Heart left ventricle (tissue), 16 donors: ENCODE measurements around the gene COMMD7. TPM values are rescaled to one million over a fixed set of nuclear protein-coding genes. Genes with fewer than 3 reads are reported as not detected.

Experiments
- ATAC-seq, 4 donors: fragments of 200-7000 bp; cut with Tn5 transposase; one replicate each; pipeline ENCODE4 v1.9.1; 2020 to 2022; ENCODE audit warnings: moderate library complexity in 4 of 4, mild to moderate bottlenecking in 3 of 4, moderate number of reproducible peaks in 1 of 4
- DNase-seq, 5 donors: peaks; one replicate each; pipeline ENCODE4 v3.0.0-alpha.2; 2020
- H3K27ac ChIP-seq, 12 donors: fragments of 200-600 bp; sonication (generic) in 4 of 12; one replicate each; pipeline versions ENCODE4 v1.5.0 to v1.8.0; 2016 to 2022; ENCODE audit warnings: mild to moderate bottlenecking in 2 of 12
- H3K27me3 ChIP-seq, 9 donors: fragments of 200-600 bp; sonication (generic) in 2 of 9; one replicate each; pipeline versions ENCODE4 v1.5.1 to v1.8.0; 2016 to 2022; ENCODE audit warnings: mild to moderate bottlenecking in 3 of 9
- H3K36me3 ChIP-seq, 9 donors: fragments of 200-600 bp; sonication (generic) in 2 of 9; one replicate each; pipeline versions ENCODE4 v1.5.0 to v1.8.0; 2018 to 2022; ENCODE audit warnings: mild to moderate bottlenecking in 2 of 9
- H3K4me1 ChIP-seq, 12 donors: fragments of 200-600 bp; sonication (generic) in 4 of 12; one replicate each; pipeline versions ENCODE4 v1.5.0 to v1.8.0; 2016 to 2022; ENCODE audit warnings: mild to moderate bottlenecking in 3 of 12
- H3K4me3 ChIP-seq, 12 donors: fragments of 200-600 bp; sonication (generic) in 4 of 12; one replicate each; pipeline versions ENCODE4 v1.5.0 to v1.8.0; 2017 to 2022; ENCODE audit warnings: mild to moderate bottlenecking in 9 of 12, moderate library complexity in 4 of 12
- H3K9me3 ChIP-seq, 12 donors: fragments of 200-600 bp; sonication (generic) in 4 of 12; one replicate each; pipeline versions ENCODE4 v1.5.0 to v1.8.0; 2016 to 2022; ENCODE audit warnings: mild to moderate bottlenecking in 1 of 12
- CTCF ChIP-seq, 12 donors: fragments of 200-600 bp; sonication (generic) in 4 of 12; IDR thresholded peaks; one replicate each; pipeline versions ENCODE4 v1.5.0 to v1.8.0; 2018 to 2022; ENCODE audit warnings: antibody characterized with exemption in 12 of 12, mild to moderate bottlenecking in 5 of 12
- POLR2A ChIP-seq, 2 donors: fragments of 450-650 bp; IDR thresholded peaks; one replicate each; pipeline ENCODE4 v1.6.1; 2017; ENCODE audit warnings: antibody characterized with exemption in 2 of 2, mild to moderate bottlenecking in 2 of 2, moderate library complexity in 2 of 2
- WGBS, 4 donors: extraction: QIAGEN DNeasy Blood & Tissue Kit in 2 of 4; methylation state at CpG; one replicate each; pipeline versions ENCODE4 v1.1.5 to v1.1.7; 2013 to 2018; 5-methylcytosine and 5-hydroxymethylcytosine counted together
- intact Hi-C, 10 donors: fragments of 100-400 bp; cut with DNase I; formaldehyde crosslinking; loops; one replicate each; pipeline versions ENCODE4 v1.11.1 to v1.14.2; 2022
- polyA plus RNA-seq, 2 donors: library from polyadenylated mRNA; stranded (reverse); fragments of 200-250 nt; gene quantifications; one replicate each; pipeline ENCODE4 v1.2.3, GENCODE V29; 2013
- total RNA-seq, 9 donors: library from RNA; depleted of rRNA in 2 of 9; stranded (reverse); fragments of >200 nt in 2 of 9; fragmentation: NEBNext Ultra II Directional in 3 of 9; extraction: Animal tissue kit (Norgen Biotek cat#: 25700) in 3 of 9; gene quantifications; one replicate each; pipeline versions ENCODE4 v1.1.0 to v1.2.4, GENCODE V29; 2016 to 2023
- donor health status: ischemic (EF 13 %, LVEDD 7.1; RV severe dilation, severe dysfunction).
- donor health status: healthy with polysubstance abuse.
- donor health status: DM: no; HTN: yes; CAD: no.
- donor health status: DM: no; HTN: no; CAD: no.
- donor health status: ischemic (EF 25% LVEDD 6.9; RV normal size, moderate dysfunction).
- donor health status: ischemic (EF 25% LVEDD 5.7; RV mildly dilated, moderate dysfunction).
- donor health status: healthy.
- donor health status: DM: yes; HTN: yes; CAD: no.
- donor health status: ischemic (EF 35%, LVEDD 5.7; RV mildly dilated, moderate dysfunction).
- donor health status: nonischemic (EF 11% LVEDD 7.7; RV severe dilation, severe dysfunction).
- donor health status: DM: yes; HTN: yes; CAD: no.
- donor health status: PGD.
- donor health status: ischemic (EF 29% LVEDD 5.4; RV normal size, mild dysfunction).
- donor health status: nonischemic (EF 23%, LVEDD 6.1; RV moderate dilation, normal function).

Gene COMMD7
- total and polyA plus RNA-seq, 11 donors = 30.3 to 72.4 (median 43.7) TPM

- H3K4me1 ChIP-seq = peaks cover 0 to 5% (median 0%) of the 10 kb centered on the region in 12 donors
- WGBS, 4 donors = 96 to 98% (median 97%) methylated on average over 16 of the region's 16 CpGs
- no peaks in the 10 kb centered on the region for H3K27me3 ChIP-seq
- no peak overlapping the region for H3K4me3 ChIP-seq
- intact Hi-C loops = loop anchor here in 2 of 10 donors (5.0 kb wide), 2 partner anchors 311 to 511 kb away; no protein-coding TSS in a partner anchor
- DNase-seq = no peak
- no peaks in the 10 kb centered on the region for H3K9me3 ChIP-seq
- peaks cover 0 to 10% (median 4%) of the 10 kb centered on the region in 9 donors for H3K36me3 ChIP-seq
- no peak for ATAC-seq
- TF ChIP-seq CTCF (IDR thresholded peaks at IDR 0.05) (no peak), POLR2A (IDR thresholded peaks at IDR 0.05) (no peak)
- H3K27ac ChIP-seq = no peak overlapping the region
These were observed 42.9 kb upstream of the COMMD7 start for GRCh38 chr20:32786059-32786760.

- Histone ChIP-seq H3K9me3 (no peaks in the 10 kb centered on the region), H3K36me3 (peaks cover 0 to 10% (median 4%) of the 10 kb centered on the region in 9 donors), H3K4me3 (no peak overlapping the region), H3K27me3 (no peaks in the 10 kb centered on the region), H3K4me1 (no peaks in the 10 kb centered on the region), H3K27ac (no peak overlapping the region)
- WGBS, 4 donors = 92 to 94% (median 93%) methylated on average over 11 to 13 of the region's 13 CpGs
- no peak for DNase-seq
- no peak for TF ChIP-seq CTCF (IDR thresholded peaks at IDR 0.05)
- ATAC-seq = no peak
- intact Hi-C loops = loop anchor here in 2 of 10 donors (5.0 kb wide), 2 partner anchors 313 to 513 kb away; no protein-coding TSS in a partner anchor
These were observed 41.3 kb upstream of the COMMD7 start for GRCh38 chr20:32784369-32785080.

GRCh38 chr20:32780749-32781655 is 37.7 kb upstream of the COMMD7 start:
- Histone ChIP-seq H3K27ac (no peak overlapping the region), H3K4me3 (no peak overlapping the region), H3K27me3 (no peaks in the 10 kb centered on the region), H3K4me1 (peaks cover 0 to 8% (median 0%) of the 10 kb centered on the region in 12 donors), H3K36me3 (peaks cover 0 to 4% (median 0%) of the 10 kb centered on the region in 9 donors), H3K9me3 (no peaks in the 10 kb centered on the region)
- no peak for TF ChIP-seq CTCF (IDR thresholded peaks at IDR 0.05)
- TF ChIP-seq POLR2A (IDR thresholded peaks at IDR 0.05) = no peak
- ATAC-seq = no peak
- intact Hi-C loops = no loop called here
- 89 to 94% (median 92%) methylated on average over 17 to 18 of the region's 18 CpGs for WGBS, 4 donors
- DNase-seq = no peak
